HG03025 (cell line): ENCODE data around the gene GIPC3.
"Not testable (repeated sequence)": the region's sequence is repeated elsewhere in the genome, so short reads cannot be mapped to it uniquely, and the experiment has no call there.

Experiments
- ATAC-seq: cut with Tn5 transposase; IDR thresholded peaks from one replicate; pipeline ENCODE4 v1.9.1; 2021; ENCODE audit warnings: mild to moderate bottlenecking, moderate library complexity; ENCODE audit not compliant: unreplicated experiment, low FRiP score

Gene GIPC3

GRCh38 chr19:3614858-3615505 is 29.7 kb downstream of the GIPC3 start:
- no peak for ATAC-seq

GRCh38 chr19:3615524-3616135 is 30.4 kb downstream of the GIPC3 start:
- ATAC-seq, result no peak

- no peak for ATAC-seq
Measured at GRCh38 chr19:3617463-3617862, 32.2 kb downstream of the GIPC3 start.

GRCh38 chr19:3618144-3618810 is 33.0 kb downstream of the GIPC3 start:
- no peak for ATAC-seq

GRCh38 chr19:3618811-3619630 is 33.7 kb downstream of the GIPC3 start:
- ATAC-seq, result no peak

GRCh38 chr19:3619631-3620012 is 34.3 kb downstream of the GIPC3 start:
- no peak for ATAC-seq

GRCh38 chr19:3620145-3620816 is 35.0 kb downstream of the GIPC3 start:
- no peak for ATAC-seq

GRCh38 chr19:3620817-3621547 is 35.7 kb downstream of the GIPC3 start:
- ATAC-seq, result no peak

GRCh38 chr19:3621689-3622088 is 36.4 kb downstream of the GIPC3 start:
- ATAC-seq, result no peak

GRCh38 chr19:3622224-3622623 is 36.9 kb downstream of the GIPC3 start:
- no peak for ATAC-seq

GRCh38 chr19:3623716-3624115 is 38.4 kb downstream of the GIPC3 start:
- no peak for ATAC-seq

GRCh38 chr19:3625996-3626472 is 40.8 kb downstream of the GIPC3 start:
- no peak for ATAC-seq

- ATAC-seq, result peak; percentile 72
Measured at GRCh38 chr19:3626473-3627350, 41.4 kb downstream of the GIPC3 start, which contains the start of gene CACTIN. Gene CACTIN, minus strand, starts transcription at chr19:3626790. Its CDS starts 28 bp downstream, at chr19:3626762.

- no peak for ATAC-seq
Measured at GRCh38 chr19:3627351-3627723, 42.1 kb downstream of the GIPC3 start.

GRCh38 chr19:3628766-3629165 is 43.5 kb downstream of the GIPC3 start:
- not testable (repeated sequence) for ATAC-seq

- no peak for ATAC-seq
Measured at GRCh38 chr19:3631053-3631861, 46.0 kb downstream of the GIPC3 start.

- no peak for ATAC-seq
Measured at GRCh38 chr19:3632098-3632497, 46.8 kb downstream of the GIPC3 start.
